WI38 (cell line): ENCODE results near the gene ENTPD2.

ENCODE experiments used
- H3K4me3 ChIP-seq: 2 replicates; pipeline ENCODE4 v1.5.1; 2011; ENCODE audit warnings: low read depth, mild to moderate bottlenecking, control low read depth, low read length
- TF ChIP-seq, protein P1 (sequence below): IDR thresholded peaks from 2 replicates; pipeline ENCODE4 v1.5.1; 2012; ENCODE audit warnings: low read depth, mild to moderate bottlenecking, control low read depth, low read length

Gene ENTPD2

GRCh38 chr9:137039611-137040366 lies 14.1 kb downstream of the ENTPD2 start:
- no peak overlapping the region for H3K4me3 ChIP-seq
- TF ChIP-seq, protein P1, sequence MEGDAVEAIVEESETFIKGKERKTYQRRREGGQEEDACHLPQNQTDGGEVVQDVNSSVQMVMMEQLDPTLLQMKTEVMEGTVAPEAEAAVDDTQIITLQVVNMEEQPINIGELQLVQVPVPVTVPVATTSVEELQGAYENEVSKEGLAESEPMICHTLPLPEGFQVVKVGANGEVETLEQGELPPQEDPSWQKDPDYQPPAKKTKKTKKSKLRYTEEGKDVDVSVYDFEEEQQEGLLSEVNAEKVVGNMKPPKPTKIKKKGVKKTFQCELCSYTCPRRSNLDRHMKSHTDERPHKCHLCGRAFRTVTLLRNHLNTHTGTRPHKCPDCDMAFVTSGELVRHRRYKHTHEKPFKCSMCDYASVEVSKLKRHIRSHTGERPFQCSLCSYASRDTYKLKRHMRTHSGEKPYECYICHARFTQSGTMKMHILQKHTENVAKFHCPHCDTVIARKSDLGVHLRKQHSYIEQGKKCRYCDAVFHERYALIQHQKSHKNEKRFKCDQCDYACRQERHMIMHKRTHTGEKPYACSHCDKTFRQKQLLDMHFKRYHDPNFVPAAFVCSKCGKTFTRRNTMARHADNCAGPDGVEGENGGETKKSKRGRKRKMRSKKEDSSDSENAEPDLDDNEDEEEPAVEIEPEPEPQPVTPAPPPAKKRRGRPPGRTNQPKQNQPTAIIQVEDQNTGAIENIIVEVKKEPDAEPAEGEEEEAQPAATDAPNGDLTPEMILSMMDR: no peak

DNA sequence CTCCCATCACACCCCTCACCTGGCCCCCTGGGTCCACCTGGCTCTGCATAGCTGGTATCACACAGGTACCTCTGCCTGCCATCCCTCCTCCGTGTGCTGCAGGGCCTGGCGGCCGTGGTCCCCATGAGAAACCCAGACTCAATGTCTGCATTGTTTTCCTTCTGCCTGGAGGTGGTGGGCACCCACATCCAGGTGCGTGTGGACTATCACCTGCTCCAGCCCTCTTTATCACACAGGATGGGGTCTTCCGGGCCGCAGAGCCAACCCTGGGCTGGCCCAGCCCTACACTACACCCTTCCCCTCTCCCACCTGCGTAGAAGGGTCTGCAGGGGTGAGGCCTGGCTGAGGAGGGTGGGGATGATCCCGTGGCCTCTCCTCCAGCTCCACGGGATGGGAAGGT lies 14.9 kb downstream of the ENTPD2 start:
- TF ChIP-seq, protein P1: no peak

DNA sequence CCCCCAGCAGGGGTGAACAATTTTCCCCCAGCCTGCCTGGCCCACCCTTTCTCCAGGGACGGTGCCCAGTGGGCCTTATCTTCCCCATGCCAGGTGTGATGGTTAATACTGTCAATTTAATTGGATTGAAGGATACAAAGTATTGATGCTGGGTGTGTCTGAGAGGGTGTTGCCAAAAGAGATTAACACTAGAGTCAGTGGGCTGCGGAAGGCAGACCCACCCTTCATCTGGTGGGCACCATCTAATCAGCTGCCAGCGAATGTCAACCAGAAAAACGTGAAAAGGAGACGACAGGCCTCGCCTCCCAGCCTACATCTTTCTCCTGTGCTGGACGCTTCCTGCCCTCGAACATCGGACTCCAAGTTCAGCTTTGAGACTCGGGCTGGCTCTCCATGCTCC lies 16.4 kb downstream of the ENTPD2 start:
- no peak overlapping the region for H3K4me3 ChIP-seq
- TF ChIP-seq, protein P1: no peak

More for the DNA sequence above, 14.9 kb downstream of the ENTPD2 start:
- no peak overlapping the region for H3K4me3 ChIP-seq

DNA sequence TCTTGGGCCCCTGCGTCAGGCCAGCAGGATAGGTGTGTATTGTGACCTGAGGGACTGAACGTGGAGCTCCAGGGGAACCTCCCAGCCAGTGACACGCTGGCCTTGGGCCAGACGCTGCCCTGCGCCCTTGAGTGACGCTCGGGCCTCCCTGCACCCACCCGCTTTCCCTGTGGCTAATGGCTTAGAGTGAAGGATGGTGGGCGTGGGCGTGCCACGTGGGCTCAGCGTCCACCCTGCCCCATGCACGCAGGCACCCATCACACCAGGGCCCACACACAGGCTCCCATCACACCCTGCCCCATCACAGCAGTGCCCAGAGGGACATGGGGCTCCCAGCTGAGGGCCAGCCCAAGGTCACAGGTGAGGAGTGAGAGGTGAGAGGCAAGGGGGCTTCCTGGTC lies 16.8 kb downstream of the ENTPD2 start:
- no peak overlapping the region for H3K4me3 ChIP-seq
- TF ChIP-seq, protein P1: no peak

GRCh38 chr9:137035937-137036336 lies 17.9 kb downstream of the ENTPD2 start:
- TF ChIP-seq, protein P1: no peak
- H3K4me3 ChIP-seq: no peak overlapping the region

DNA sequence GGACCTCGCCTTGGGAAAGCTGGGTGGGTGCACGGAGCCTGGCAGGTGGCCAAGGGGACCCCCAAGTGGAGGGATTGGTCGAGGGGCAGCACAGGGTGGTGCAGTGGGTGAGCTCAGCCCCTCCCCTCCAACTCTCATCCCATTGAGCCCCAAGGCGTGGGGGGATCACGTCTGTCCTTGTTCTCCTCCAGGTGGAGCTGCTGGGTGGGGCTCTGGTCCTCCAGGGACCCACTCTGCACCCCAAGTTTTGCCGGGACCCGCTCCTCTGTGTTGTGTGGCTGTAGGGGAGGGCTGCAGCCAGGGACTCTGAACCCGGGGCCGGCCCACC lies 18.4 kb downstream of the ENTPD2 start:
- TF ChIP-seq, protein P1: no peak
- H3K4me3 ChIP-seq: no peak overlapping the region

GRCh38 chr9:137034709-137035506 lies 19.0 kb downstream of the ENTPD2 start:
- TF ChIP-seq, protein P1: peak; percentile 90
- H3K4me3 ChIP-seq: no peak overlapping the region
